Mononuclear cell (primary cell): ENCODE measurements around the gene ANLN. TPM values are rescaled to one million over a fixed set of nuclear protein-coding genes. Genes with fewer than 3 reads are reported as not detected.
"Not testable (repeated sequence)": the region's sequence is repeated elsewhere in the genome, so short reads cannot be mapped to it uniquely, and the experiment has no call there.

Source experiments
- H3K27me3 ChIP-seq: 2 replicates; pipeline ENCODE4 v1.6.0; 2011; ENCODE audit warnings: low read length, control low read depth; ENCODE audit not compliant: insufficient read depth
- H3K4me1 ChIP-seq: 2 replicates; pipeline ENCODE4 v1.5.1; 2011; ENCODE audit warnings: mild to moderate bottlenecking, low read length, control low read depth; ENCODE audit not compliant: insufficient read depth
- H3K4me3 ChIP-seq: 2 replicates; pipeline ENCODE4 v1.5.1; 2011; ENCODE audit warnings: mild to moderate bottlenecking, low read length, moderate library complexity
- H3K9me3 ChIP-seq: 2 replicates; pipeline ENCODE4 v1.5.1; 2011; ENCODE audit warnings: low read depth, mild to moderate bottlenecking, control low read depth, low read length
- total RNA-seq: library from RNA; depleted of rRNA; stranded (reverse); fragments of >200 nt; gene quantifications from one replicate; pipeline ENCODE4 v1.2.3, GENCODE V29; 2012

Gene ANLN
- total RNA-seq, 1 donor: 3.7 TPM

DNA sequence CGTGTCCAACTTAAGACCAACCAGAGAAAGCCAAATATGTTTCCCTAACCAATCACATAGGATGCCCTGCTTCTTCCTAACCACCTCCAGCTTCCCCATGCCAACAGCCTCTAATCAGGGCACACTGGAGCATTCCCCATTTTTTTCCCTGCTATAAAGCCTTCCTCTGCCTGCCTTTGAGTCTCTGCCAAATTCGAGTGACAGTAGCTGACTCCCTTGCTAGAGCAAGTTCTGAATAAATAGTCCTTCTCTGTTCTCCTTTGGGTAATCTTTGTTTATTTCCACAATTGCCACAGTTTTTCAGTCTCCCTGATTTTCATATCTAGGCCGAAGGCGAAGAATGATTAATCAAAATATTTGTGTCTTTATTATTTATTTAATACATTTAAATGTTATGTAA lies 96.7 kb downstream of the ANLN start:
- Histone ChIP-seq H3K4me3 (no peak overlapping the region), H3K4me1 (no peaks in the 10 kb centered on the region), H3K9me3 (no peaks in the 10 kb centered on the region), H3K27me3 (no peaks in the 10 kb centered on the region)

DNA sequence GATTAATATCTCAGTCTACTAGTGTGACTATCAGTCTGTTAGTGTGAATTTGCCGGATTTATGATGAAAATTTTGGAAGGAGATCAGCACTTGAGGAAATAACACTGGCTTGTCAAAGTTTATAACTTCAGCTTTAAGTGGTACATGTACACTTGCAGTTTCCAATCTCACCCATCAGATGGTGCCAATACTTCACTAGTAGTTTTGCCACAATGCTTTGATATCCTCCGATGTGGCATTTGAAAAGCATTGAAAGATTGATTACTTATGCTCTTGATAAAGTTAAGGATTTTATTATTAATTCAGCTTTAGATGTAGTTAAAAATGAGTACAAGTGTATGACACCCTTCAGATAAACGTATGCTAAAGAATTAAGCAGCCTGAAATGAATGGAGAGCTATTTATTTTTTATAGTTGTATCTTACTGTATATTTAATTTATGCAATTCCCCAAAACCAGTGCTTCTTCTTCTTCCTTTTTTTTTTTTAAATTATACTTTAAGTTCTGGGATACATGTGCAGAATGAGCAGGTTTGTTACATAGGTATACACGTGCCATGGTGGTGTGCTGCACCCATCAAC lies 98.2 kb downstream of the ANLN start:
- no peaks in the 10 kb centered on the region for H3K9me3 ChIP-seq
- H3K27me3 ChIP-seq: no peaks in the 10 kb centered on the region
- no peaks in the 10 kb centered on the region for H3K4me1 ChIP-seq
- H3K4me3 ChIP-seq: no peak overlapping the region

DNA sequence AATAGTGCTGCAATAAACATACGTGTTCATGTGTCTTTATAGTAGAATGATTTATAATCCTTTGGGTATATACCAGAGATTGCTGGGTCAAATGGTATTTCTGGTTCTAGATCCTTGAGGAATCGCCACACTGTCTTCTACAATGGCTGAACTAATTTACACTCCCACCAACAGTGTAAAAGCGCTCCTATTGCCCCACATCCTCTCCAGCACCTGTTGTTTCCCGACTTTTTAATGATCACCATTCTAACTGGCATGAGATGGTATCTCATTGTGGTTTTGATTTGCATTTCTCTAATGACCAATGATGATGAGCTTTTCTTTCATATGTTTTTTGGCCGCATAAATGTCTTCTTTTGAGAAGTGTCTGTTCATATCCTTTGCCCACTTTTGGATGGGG lies 99.0 kb downstream of the ANLN start:
- not testable (repeated sequence) for H3K9me3 ChIP-seq, H3K4me1 ChIP-seq, H3K4me3 ChIP-seq, H3K27me3 ChIP-seq

DNA sequence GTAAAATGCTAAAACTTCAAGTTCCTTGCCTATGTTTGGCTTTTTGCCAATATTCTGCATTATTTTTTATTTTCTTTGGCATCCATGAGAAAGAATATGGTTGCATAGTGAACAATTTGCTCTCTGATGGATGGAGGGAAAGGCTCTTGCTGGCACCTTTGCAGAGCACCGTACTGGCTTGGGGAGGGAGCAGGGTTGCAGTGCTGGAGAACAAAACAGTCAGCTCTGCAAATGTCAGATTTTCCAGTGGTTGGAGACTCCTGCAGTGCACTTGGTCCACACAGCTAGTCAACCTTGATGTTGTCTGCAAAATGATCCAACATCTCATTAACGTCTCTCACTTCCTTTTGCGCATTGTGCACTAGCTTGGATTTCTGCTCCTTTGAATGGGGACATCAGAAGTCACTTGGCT lies 100.8 kb downstream of the ANLN start:
- no peaks in the 10 kb centered on the region for H3K4me1 ChIP-seq
- no peak overlapping the region for H3K4me3 ChIP-seq
- no peaks in the 10 kb centered on the region for H3K27me3 ChIP-seq
- no peaks in the 10 kb centered on the region for H3K9me3 ChIP-seq

DNA sequence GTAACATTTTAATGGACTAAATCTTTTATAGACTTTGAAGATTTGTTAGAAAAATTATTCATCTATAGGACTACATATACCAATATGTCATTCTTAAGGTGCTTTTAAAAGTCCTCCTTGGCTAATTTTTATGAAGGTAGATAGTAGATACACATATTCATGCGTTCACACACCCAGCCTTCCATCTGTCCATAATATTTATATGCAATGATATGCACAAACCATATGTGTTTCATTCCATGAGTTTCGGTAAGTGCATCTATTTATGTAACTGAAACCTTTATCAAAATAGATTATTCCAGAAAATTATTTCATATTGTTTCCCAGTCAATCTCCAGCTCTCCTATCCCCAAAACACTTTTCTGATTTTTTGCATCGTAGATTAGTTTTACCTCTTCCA lies 101.7 kb downstream of the ANLN start:
- Histone ChIP-seq H3K9me3 (no peaks in the 10 kb centered on the region), H3K4me1 (no peaks in the 10 kb centered on the region), H3K4me3 (no peak overlapping the region), H3K27me3 (no peaks in the 10 kb centered on the region)

DNA sequence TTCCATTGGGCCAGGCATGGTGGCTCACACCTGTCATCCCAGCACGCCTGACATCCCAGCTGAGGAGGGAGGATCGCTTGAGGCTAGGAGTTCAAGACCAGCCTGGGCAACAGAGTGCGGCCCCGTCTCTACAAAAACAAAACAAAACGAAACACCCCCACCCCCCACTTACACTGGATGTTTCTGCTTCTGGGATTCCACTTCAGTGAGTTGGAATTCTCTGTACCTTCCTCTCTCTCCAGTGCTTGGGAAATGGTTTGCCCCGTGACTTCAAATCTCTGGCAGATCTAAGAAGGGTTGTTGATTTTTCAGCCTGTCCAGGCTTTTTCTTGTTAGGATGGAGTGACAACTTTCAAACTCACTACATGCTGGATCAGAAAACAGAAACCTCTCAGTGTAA lies 106.9 kb downstream of the ANLN start:
- Histone ChIP-seq H3K4me1 (no peaks in the 10 kb centered on the region), H3K9me3 (no peaks in the 10 kb centered on the region), H3K4me3 (no peak overlapping the region), H3K27me3 (no peaks in the 10 kb centered on the region)

DNA sequence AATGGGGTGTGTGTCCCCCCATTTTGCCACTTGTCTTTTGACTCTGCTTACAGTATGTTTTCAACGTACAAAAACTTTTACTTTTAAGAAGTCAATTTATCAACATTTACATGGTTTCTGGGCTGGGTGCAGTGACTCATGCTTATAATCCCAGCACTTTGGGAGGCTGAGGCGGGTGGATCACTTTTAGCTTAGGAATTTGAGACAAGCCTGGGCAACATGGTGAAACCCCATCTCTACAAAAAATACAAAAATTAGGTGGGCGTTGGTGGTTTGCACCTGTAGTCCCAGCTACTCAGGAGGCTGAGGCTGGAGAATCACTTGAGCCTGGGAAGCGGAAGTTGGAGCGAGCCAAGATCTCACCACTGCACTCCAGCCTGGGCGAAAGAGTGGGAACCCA lies 107.5 kb downstream of the ANLN start:
- not testable (repeated sequence) for H3K27me3 ChIP-seq, H3K4me1 ChIP-seq, H3K4me3 ChIP-seq, H3K9me3 ChIP-seq

DNA sequence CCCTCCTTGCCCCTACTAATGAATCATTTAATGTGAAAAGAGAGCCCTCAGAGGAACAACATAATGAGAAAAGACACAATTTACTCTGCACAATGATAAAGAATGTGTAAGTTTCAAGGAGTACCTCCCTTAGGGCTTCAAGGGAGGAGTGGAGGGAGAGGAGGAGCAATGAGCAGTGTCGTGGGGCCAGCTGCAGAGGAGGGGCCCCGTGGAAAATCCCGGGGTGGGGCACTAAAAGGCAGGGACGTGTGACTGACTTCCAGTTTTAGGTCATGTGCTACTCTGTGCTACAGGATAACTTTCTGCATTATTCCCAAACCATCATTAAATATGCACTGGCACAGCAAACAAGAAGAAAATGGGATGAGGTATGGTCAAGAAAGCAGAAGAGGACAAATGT lies 108.1 kb downstream of the ANLN start:
- H3K4me3 ChIP-seq: no peak overlapping the region
- H3K9me3 ChIP-seq: no peaks in the 10 kb centered on the region
- no peaks in the 10 kb centered on the region for H3K4me1 ChIP-seq
- no peaks in the 10 kb centered on the region for H3K27me3 ChIP-seq

Other genes starting within 250 kb of the ANLN start
- 4.1 TPM for gene EEPD1, start 236.6 kb upstream of the ANLN start, total RNA-seq